ENCODE results near the gene HOATZ.

- TF ChIP-seq SMC3 (IDR thresholded peaks at IDR 0.05; ENCODE audit: low read length): no peak
- TF ChIP-seq TAF1 (CRISPR knock-in tag; IDR thresholded peaks at IDR 0.05): no peak
- TF ChIP-seq PCBP2 (optimal IDR thresholded peaks at IDR 0.05; ENCODE audit: low read depth, low read length, poor library complexity, severe bottlenecking): no peak
- no peak for TF ChIP-seq KDM3A (CRISPR knock-in tag; IDR thresholded peaks at IDR 0.05; ENCODE audit: low read depth)
- no peak for TF ChIP-seq ZNF800 (CRISPR knock-in tag; IDR thresholded peaks at IDR 0.05)
These were observed 4.3 kb upstream of the HOATZ start for GRCh38 chr11:111510311-111510710.
